Uterus (tissue), 4 donors: ENCODE measurements around the gene LRRC59. TPM values are rescaled to one million over a fixed set of nuclear protein-coding genes. Genes with fewer than 3 reads are reported as not detected.

Experiments used
- DNase-seq, 2 donors: peaks; one replicate each; pipeline ENCODE4 v3.0.0-alpha.2; 2019 to 2020
- H3K27ac ChIP-seq, 2 donors: fragments of 200-600 bp; sonication (generic); 1 replicate in 1 of 2; 2 replicates in 1 of 2; pipeline ENCODE4 v1.5.1; 2016 to 2018
- H3K27me3 ChIP-seq, 2 donors: fragments of 200-600 bp; sonication (generic); one replicate each; pipeline ENCODE4 v1.5.1; 2018 to 2019; ENCODE audit warnings: control low read depth in 1 of 2
- H3K36me3 ChIP-seq, 2 donors: fragments of 200-600 bp; sonication (generic); one replicate each; pipeline ENCODE4 v1.5.1; 2019; ENCODE audit warnings: control low read depth in 1 of 2
- H3K4me1 ChIP-seq, 2 donors: fragments of 200-600 bp; sonication (generic); one replicate each; pipeline ENCODE4 v1.5.1; 2018 to 2019; ENCODE audit warnings: control low read depth in 1 of 2
- H3K4me3 ChIP-seq, 2 donors: fragments of 200-600 bp; sonication (generic); 1 replicate in 1 of 2; 2 replicates in 1 of 2; pipeline ENCODE4 v1.5.1; 2018 to 2019; ENCODE audit warnings: mild to moderate bottlenecking in 1 of 2
- H3K9me3 ChIP-seq, 2 donors: fragments of 200-600 bp; sonication (generic); one replicate each; pipeline ENCODE4 v1.5.1; 2019; ENCODE audit warnings: control low read depth in 1 of 2
- CTCF ChIP-seq, 4 experiments: fragments of 200-600 bp in 2 of 4; fragments of 450-650 bp in 2 of 4; sonication (generic) in 2 of 4; IDR thresholded peaks; one replicate each; pipeline ENCODE4 v1.5.1; 2016 to 2019; ENCODE audit warnings: antibody characterized with exemption in 4 of 4, mild to moderate bottlenecking in 2 of 4, moderate library complexity in 1 of 4
- POLR2A ChIP-seq, 2 donors: fragments of 450-650 bp; IDR thresholded peaks; one replicate each; pipeline ENCODE4 v1.6.1; 2016; ENCODE audit warnings: antibody characterized with exemption in 2 of 2, mild to moderate bottlenecking in 1 of 2, moderate library complexity in 1 of 2
- intact Hi-C: fragments of 100-400 bp; cut with DNase I; formaldehyde crosslinking; loops from one replicate; pipeline ENCODE4 v1.15.1; 2023; ENCODE audit warnings: low total_unique reads
- total RNA-seq, 4 donors: library from RNA; depleted of rRNA in 3 of 4; stranded (reverse); fragments of >200 nt in 3 of 4; gene quantifications; one replicate each; pipeline versions ENCODE4 v1.1.0 to v1.2.4, GENCODE V29; 2014 to 2023
- donor health status: DM: yes; HTN: yes; CAD: no.

LRRC59 gene
- total RNA-seq, 4 donors from 2014 or later: 24.1 to 62.4 (median 47.1) TPM

GRCh38 chr17:50359998-50360461 is 37.3 kb downstream of the LRRC59 start:
- Histone ChIP-seq H3K4me1 (peaks cover 0 to 5% of the 10 kb centered on the region in 2 donors), H3K9me3 (no peaks in the 10 kb centered on the region), H3K4me3 (no peak overlapping the region), H3K27me3 (no peaks in the 10 kb centered on the region), H3K27ac (no peak overlapping the region), H3K36me3 (no peaks in the 10 kb centered on the region)
- TF ChIP-seq CTCF (IDR thresholded peaks at IDR 0.05): no peak
- TF ChIP-seq POLR2A (IDR thresholded peaks at IDR 0.05): no peak
- intact Hi-C loops: no loop called here
- DNase-seq: no peak

GRCh38 chr17:50359005-50359699 is 38.2 kb downstream of the LRRC59 start:
- H3K36me3 ChIP-seq: no peaks in the 10 kb centered on the region
- H3K4me3 ChIP-seq: no peak overlapping the region
- H3K9me3 ChIP-seq: no peaks in the 10 kb centered on the region
- DNase-seq: no peak
- H3K4me1 ChIP-seq: peaks cover 0 to 5% of the 10 kb centered on the region in 2 donors
- no peaks in the 10 kb centered on the region for H3K27me3 ChIP-seq
- intact Hi-C loops: no loop called here
- TF ChIP-seq POLR2A (IDR thresholded peaks at IDR 0.05): no peak
- TF ChIP-seq CTCF (IDR thresholded peaks at IDR 0.05): no peak
- H3K27ac ChIP-seq: no peak overlapping the region

GRCh38 chr17:50358177-50358576 is 39.1 kb downstream of the LRRC59 start:
- Histone ChIP-seq H3K27me3 (no peaks in the 10 kb centered on the region), H3K4me3 (no peak overlapping the region), H3K9me3 (no peaks in the 10 kb centered on the region), H3K27ac (no peak overlapping the region), H3K4me1 (peaks cover 0 to under 1% of the 10 kb centered on the region in 2 donors), H3K36me3 (no peaks in the 10 kb centered on the region)
- DNase-seq: no peak
- TF ChIP-seq POLR2A (IDR thresholded peaks at IDR 0.05) (no peak), CTCF (IDR thresholded peaks at IDR 0.05) (no peak)
- intact Hi-C loops: no loop called here

- Histone ChIP-seq H3K9me3 (no peaks in the 10 kb centered on the region), H3K4me3 (no peak overlapping the region), H3K27ac (no peak overlapping the region), H3K27me3 (no peaks in the 10 kb centered on the region), H3K4me1 (no peaks in the 10 kb centered on the region), H3K36me3 (no peaks in the 10 kb centered on the region)
- TF ChIP-seq POLR2A (IDR thresholded peaks at IDR 0.05): no peak
- TF ChIP-seq CTCF (IDR thresholded peaks at IDR 0.05): no peak
- DNase-seq: no peak
- intact Hi-C loops: no loop called here
These were observed 40.3 kb downstream of the LRRC59 start for GRCh38 chr17:50356892-50357510.

GRCh38 chr17:50356418-50356817 is 40.9 kb downstream of the LRRC59 start:
- TF ChIP-seq CTCF (IDR thresholded peaks at IDR 0.05) (no peak), POLR2A (IDR thresholded peaks at IDR 0.05) (no peak)
- Histone ChIP-seq H3K27ac (no peak overlapping the region), H3K27me3 (no peaks in the 10 kb centered on the region), H3K4me1 (no peaks in the 10 kb centered on the region), H3K36me3 (no peaks in the 10 kb centered on the region), H3K4me3 (no peak overlapping the region), H3K9me3 (no peaks in the 10 kb centered on the region)
- intact Hi-C loops: no loop called here
- DNase-seq: no peak
